Measurements from ENCODE around the gene MVD.

DNA sequence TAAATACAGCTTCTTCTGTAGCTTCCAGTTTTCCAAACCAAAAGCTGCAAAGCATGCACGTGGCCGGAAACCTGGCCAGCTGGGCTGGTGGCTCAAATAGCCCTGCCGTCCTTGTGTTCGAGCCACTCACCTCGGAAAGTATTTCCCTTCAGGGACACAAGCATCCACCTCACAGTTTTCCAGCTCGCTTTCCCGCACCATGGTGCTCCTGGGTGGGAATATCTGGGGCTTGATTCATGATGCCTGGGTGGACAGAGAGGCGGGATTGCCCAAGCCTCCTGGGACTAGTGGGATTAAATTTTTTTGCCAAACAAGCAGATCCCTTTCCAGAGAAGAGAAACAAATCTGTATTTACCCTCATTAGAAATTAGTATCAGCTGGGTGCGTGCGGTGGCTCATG, 7.1 kb upstream of the MVD start:
- TF ChIP-seq, protein P1, sequence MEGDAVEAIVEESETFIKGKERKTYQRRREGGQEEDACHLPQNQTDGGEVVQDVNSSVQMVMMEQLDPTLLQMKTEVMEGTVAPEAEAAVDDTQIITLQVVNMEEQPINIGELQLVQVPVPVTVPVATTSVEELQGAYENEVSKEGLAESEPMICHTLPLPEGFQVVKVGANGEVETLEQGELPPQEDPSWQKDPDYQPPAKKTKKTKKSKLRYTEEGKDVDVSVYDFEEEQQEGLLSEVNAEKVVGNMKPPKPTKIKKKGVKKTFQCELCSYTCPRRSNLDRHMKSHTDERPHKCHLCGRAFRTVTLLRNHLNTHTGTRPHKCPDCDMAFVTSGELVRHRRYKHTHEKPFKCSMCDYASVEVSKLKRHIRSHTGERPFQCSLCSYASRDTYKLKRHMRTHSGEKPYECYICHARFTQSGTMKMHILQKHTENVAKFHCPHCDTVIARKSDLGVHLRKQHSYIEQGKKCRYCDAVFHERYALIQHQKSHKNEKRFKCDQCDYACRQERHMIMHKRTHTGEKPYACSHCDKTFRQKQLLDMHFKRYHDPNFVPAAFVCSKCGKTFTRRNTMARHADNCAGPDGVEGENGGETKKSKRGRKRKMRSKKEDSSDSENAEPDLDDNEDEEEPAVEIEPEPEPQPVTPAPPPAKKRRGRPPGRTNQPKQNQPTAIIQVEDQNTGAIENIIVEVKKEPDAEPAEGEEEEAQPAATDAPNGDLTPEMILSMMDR (IDR thresholded peaks at IDR 0.05) = no peak
- no peak for TF ChIP-seq POLR2A (IDR thresholded peaks at IDR 0.05)

All from thyroid gland (tissue), 4 donors.